ENCODE results near the gene ZNF512.

- TF ChIP-seq CTCF (conservative IDR thresholded peaks at IDR 0.05 in 1 of 2, IDR thresholded peaks at IDR 0.05 in 1 of 2; ENCODE audit: extremely low read depth in 1 of 2, insufficient read depth in 1 of 2, low read depth in 1 of 2, low read length in 2 of 2), result no peak
- TF ChIP-seq EZH2 (IDR thresholded peaks at IDR 0.05; ENCODE audit: borderline replicate concordance, low read length), result no peak
Measured at GRCh38 chr2:27552941-27553340, 29.9 kb upstream of the ZNF512 start.

Measured in mammary epithelial cell (primary cell).